Measurements from ENCODE around the gene PHETA1. TPM values are rescaled to one million over a fixed set of nuclear protein-coding genes. Genes with fewer than 3 reads are reported as not detected.
"Not testable (repeated sequence)": the region's sequence is repeated elsewhere in the genome, so short reads cannot be mapped to it uniquely, and the experiment has no call there.

The PHETA1 gene
- polyA plus RNA-seq, 1 donor = 12.8 TPM

DNA sequence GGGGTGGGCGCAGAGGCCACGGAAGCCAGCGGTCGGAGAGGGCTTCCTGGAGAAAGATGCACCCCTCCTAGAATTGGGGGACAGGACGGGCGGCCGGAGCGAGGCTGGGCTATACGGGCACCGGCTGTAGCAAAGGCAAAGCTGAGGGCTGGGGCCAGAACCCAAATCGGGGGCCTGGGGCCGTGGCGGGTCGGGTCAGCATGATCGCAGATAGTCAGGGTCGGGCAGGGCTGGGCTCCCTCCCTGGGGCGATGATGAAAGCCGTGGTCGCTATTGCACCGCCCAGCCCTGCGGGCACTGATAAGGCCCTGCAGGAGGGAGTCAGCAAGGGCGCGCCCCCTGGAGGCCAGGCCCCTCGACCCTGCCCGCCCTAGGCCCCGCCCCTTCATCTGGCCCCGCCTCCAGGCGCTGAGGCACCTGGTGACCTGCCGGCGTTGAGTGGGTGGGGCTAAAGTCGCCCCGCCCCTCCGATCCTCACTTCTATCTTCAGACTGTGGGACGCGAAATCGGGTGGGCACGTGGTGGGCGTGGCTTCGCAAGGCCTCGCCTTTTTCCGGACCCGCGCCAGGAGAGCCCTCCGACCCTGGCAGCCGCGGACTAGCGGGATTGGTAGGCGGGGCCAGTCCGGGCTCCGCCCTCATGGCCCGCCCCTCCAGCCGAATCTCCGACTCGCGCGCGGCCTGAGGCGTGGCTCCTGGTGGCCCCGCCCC is 36.4 kb upstream of the PHETA1 start:
- peak; percentile 86 for DNase-seq

DNA sequence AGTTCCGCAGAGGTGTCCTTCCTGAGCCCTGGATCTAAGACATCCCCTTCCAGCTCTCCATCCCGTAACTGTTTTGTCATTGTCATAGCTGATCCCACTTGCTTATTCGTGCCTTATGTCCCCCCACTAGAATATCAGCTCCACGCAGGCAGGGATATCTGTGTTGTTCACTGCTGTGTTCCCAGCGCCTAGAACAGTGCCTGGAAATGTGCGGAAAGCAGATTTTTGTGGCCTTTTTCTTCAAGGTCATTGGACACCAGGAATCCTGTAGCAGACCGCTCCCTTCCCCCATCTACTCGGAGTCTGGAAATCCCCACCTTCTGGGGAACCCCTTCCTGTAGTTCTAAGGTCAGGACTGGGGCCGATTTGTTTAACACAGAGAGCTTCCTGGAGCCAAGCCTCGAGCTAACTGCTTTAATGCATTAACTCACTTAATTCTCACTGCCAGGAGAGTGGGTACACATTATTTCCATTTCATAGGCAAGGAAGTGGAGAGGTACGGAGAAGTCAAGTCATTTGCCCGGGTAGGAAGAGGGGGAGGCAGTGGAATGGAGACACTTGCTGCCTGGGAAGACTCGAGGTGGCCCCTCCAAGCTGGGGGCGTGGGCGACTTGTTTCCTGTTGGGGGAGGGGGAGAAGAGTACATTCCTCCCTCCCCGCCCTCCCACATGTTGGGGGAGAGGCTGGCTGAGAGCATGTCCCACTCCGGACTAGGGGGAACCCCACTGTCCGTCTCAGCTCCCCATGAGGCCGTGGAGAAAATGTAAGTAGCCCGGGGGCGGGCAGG is 35.7 kb upstream of the PHETA1 start:
- DNase-seq = no peak

DNA sequence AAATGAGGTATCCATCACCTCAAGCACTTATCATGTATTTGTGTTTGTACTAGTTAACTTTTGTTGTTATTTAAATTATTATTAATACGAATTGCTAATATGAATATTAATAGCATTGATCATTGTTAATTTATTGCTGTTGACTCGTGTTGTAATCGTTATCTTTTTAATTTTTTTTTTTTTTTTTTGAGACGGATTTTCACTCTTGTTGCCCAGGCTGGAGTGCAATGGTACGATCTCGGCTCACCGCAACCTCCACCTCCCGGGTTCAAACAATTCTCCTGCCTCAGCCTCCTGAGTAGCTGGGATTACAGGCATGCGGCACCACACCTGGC is 33.6 kb upstream of the PHETA1 start:
- not testable (repeated sequence) for DNase-seq

DNA sequence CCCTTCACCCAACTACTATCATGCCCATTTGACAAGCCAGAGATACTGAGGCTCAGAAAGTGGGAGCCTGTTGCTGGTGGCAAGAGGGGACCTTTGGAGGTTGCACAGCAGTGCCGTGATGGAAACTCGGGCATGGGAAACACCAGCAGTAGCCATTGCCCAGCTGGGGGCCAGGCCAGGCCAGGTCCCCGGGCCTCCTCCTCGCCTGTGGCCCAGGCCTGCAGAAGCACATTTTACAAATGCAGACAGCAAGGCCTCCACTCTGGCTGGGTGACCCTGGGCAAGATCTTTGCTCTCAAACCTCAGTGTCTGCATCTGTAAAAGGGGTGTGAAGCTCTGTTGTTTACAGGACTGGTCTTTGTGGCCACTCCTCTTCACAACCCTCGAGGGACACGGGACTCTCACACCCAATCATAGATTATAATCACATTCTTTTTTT is 32.3 kb upstream of the PHETA1 start:
- no peak for DNase-seq

DNA sequence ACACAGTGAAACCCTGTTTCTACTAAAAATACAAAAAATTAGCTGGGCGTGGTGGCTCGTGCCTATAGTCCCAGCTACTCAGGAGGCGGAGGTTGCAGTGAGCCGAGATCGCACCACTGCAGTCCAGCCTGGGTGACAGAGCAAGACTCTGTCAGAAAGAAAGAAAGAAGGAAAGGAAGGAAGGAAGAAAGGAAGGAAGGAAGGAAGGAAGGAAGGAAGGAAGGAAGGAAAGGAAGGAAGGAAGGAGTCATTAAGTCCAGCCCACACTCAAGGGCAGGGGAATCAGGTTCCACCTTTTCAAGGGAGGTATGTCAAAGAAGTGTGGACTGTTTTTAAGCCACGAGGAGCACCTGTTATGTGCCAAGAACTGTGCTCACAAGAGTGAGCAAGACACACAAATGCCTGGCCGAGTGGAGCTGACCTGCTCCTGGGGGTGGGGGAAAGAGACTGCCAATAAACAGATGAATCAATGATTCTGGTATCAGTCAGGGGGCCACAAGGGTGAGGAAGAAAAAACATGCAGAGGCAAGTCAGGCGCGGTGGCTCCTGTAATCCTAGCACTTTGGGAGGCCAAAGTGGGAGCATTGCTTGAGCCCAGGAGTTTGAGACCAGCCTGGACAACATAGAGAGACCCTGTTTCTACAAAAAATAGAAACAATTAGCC is 31.0 kb upstream of the PHETA1 start:
- not testable (repeated sequence) for DNase-seq

DNA sequence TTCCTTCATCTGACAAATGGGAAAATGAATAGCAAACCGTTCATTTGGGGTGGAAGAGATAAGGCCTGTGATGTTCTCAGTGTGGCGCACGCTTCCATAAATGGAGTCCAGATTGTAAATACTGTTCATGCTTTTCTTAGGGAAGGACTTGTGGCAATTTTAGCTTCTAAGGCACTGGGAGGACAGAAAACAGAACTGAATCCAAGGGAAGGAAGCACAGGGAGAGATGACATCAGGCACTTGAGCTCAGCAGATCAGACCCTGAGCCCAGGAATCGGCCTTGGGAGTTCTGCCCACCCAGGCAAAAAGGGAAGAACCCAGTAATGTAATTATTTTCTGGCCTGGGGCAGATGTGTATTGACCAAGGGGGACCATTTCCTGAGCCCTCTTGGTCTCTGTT is 29.6 kb upstream of the PHETA1 start:
- no peak for DNase-seq

DNA sequence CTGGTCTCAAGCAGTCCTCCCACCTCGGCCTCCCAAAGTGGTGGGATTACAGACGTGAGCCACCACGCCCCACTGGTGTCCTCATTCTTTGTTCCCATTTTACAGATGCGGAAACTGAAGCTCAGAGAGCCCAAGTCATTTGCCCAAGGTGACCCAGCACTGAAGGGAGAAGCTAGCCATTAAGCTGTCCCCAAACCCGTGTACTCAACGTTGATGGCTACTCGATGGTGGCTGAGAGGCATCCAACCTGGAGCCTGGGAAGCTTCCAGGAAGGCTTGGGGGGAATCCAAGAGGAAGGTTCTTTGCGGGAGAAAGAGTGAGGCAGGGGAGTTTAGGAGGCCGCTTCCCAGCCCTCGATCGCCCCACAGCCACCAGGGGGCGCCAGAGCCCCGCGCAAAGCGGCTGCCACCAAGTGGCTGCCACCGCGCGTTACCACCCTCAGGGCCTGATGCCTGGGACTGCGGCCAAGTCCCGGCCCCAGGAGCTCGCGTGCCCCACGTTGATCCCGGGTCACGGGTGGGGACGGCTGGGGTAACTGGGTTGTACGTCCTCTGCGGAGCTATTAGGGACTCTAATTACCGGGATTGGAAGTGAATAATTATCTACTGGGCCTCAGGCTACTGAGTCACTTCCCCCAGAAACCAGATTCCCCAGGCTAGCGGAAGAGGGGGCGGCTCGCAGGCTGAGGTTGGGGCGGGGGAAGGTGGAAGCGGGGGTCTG is 28.0 kb upstream of the PHETA1 start:
- peak; percentile 80 for DNase-seq

DNA sequence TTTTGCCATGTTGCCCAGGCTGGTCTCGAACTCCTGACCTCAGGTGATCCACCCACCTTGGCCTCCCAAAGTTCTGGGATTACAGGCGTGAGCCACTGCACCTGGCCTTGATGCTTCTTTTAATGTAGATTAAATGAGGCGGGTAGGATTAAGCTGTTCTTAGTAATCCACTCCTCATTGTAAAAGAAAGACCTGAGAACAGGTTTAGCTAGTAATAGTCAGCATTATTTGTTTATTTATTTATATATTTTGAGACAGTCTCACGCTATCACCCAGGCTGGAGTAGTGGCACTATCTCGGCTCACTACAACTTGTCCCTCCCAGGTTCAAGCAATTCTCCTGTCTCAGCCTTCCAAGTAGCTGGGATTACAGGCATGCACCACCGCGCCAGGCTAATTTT is 27.4 kb upstream of the PHETA1 start:
- not testable (repeated sequence) for DNase-seq

DNA sequence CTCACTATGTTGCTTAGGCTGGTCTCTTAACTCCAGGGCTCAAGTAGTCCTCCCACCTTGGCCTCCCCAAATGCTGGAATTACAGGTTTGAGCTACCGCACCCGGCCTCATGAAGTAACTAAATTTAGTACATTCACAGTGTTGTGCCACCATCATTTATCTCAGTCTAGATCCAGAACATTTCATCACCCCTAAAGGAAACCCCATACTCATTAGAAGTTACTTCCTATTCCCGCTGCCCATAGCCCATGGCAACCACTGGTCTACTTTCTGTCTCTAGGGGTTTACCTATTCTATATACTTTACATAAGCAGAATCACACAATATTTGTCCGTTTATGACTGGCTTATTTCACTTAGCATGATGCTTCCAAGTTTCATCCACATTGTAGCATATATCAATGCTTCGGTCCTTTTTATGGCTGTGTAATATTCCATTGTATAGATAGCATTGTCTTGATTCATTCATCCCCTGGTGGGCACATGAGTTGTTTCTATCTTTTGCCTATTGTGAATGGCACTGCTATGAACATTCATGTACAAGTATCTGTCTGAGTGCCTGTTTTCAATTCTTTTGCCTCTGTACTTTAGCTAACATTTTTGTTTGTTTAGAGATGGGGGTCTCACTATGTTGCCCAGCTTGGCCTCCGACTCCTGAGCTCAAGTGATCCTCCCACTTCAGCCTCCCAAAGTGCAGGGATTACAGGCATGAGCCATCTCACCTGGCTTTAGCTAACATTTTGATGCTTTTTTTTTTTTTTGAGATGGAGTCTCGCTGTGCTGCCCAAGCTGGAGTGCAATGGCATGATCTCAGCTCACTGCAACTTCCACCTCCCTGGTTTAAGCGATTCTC is 26.7 kb upstream of the PHETA1 start:
- no peak for DNase-seq

DNA sequence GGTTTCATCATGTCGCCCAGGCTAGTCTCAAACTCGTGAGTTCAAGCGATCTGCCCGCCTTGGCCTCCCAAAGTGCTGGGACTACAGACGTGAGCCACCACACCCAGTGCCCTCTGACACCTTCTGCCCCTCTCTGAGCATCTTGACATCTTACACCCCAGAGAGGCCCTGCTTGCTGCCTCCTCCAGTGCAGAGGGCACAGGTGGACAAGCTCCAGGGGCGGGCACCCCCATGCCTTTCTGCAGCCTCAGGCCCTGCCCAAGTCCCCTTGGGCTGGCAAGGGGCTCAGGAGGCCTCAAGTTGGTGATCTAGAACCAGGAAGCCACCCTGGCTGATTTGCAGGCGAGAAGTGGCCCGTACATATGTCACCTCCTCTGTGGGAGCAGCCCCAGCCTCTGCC is 25.6 kb upstream of the PHETA1 start:
- no peak for DNase-seq

DNA sequence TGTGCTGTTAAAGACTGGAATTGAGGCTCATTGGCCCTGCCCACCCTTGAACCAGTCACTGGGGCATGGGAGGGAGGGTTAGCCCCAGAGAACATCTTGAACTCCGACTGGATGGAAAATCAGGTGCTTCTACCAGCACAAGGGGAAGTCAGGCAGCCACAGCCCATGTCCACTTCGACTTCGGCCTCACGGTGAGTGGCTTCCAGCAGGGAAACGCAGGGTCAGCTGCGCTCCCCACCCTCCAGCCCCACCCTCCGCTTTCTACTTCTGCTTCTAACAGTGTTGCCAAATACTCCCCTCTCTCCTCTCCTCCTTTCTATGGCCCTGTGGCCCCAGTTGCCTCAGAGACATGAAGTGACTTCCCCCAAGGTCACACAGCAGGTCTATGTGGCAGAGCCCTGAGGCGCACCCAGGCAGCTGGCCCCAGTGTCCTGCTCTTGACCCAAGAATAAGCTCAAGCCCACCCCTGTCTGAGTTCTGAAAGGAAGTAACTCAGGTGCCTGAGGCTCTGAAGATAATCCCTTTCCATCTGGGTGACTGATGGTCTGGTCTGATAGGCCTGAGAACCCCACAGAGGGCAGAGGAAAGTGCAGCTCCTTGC is 24.9 kb upstream of the PHETA1 start:
- no peak for DNase-seq

DNA sequence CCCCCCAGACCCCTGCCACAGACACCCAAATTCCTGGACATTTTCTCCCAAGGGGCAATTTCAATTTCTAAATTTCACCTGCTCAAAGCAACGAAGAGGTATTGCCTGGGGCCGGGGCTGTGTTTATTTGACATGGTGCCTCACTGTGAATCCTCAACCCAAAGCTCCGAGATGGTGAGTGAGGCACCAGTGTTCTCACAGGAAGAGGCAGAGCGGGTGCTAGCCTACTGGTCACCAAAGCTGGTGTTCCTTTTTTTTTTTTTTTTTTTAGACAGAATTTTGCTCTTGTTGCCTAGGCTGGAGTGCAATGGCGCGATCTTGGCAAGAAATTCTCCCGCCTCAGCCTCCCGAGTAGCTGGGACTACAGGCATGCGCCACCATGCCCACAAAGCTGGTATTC is 22.0 kb upstream of the PHETA1 start:
- DNase-seq = no peak

DNA sequence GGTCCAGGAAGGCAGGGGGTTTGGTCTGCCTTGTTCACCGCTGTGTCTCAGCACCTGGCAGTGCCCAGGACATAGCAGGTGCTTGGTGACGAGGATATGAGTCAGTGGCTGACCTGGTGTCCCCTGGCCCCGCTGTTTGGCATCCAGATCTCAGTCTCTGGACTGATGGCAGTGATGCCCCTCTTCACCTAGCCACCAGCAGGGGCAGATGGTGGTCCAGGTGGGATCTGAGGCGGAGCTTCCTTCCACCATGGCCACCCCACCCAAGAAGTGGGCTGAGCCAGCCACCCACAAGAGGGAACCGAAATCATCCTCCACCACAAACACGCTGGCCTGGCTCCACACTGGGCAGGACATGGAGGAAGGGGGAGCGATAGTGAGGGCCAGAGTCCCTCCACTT is 20.7 kb upstream of the PHETA1 start:
- no peak for DNase-seq

DNA sequence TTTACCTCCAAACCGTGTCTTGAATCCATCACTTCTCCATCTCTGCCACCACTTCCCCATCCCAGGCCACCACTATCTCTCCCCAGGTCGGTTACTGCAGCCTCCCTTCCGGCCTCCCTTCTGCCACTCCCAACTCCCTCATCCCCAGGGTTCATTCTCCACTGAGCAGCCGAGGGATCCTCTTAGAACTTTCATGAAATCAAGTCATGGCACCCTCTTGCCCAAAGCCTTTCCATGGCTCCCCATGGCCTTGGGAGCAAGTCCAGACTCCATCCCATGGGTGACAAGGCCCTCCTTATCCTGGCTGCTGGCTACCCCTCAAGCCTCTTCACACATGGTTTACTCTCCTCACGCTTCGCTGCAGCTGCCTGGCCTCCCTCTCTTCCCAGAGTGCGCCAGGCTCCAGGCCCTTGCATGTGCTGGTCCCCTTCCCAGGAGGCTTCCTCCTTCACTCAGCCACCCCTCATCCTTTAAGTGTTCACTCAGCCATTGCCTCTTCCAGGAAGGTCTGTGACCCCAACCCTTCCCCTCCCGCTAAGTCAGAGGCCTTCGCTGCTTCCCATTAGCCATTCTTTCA is 18.9 kb upstream of the PHETA1 start:
- DNase-seq = no peak

DNA sequence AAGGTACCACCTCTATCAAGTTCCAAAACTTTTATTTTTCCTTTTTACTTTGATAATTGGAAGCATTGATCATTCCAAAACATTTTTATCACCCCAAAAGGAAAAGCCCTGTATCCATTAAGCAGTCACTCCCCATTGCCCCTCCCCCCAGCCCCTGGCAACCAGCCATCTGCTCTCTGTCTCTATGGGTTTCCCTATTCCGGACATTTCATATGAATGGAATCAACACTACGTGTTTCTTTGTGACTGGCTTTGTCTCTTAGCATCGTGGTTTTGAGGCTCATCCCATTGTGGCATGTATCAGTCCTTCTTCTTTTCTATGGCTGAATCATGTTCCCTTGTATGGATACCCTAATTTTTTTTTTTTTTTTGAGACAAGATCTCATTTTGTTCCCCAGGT is 18.0 kb upstream of the PHETA1 start:
- no peak for DNase-seq

DNA sequence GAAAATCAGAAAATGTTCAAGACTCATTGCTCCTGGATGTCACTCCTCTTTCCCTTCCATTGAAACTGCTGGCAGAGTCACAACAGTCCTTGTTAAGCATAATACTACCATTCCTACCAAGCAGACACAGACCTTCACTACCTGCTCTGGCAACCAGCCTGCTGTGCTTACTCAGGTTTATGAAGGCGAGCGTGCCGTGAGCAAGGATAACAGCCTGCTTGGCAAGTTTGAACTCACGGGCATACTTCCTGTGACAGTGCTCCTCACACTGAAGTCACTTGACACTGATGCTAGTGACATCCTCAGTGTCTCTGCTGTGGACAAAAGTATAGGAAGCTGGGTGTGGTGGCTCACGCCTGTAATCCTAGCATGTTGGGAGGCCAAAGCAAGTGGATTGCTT is 15.7 kb upstream of the PHETA1 start:
- no peak for DNase-seq

DNA sequence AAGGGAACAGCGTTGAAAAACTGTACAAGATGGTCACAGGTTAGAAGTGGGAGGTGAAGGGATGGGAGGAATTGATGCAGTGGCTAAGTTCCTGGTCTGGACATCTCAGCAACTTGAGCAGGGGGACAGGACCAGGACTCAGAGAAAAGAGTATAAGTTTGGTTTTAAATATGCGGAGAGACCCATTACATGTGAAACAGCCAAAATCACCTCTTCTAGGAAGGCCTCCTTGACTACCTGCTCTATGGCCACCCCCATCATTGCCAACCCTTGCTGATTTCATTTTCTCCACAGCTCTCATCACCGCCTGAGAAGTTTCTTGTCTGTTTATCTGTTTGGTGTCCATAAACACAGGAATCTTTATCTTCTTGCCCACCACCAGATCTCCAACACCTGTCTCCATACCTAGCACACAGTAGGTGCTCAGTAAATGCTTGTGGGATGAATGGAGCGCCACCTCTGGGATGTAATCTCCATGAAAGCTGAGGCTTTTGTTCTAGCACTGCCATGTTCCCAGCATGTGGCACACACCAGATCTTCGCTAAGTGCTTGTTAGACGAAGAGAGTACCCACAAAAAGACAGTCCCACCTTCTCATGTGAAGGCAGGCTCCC is 11.2 kb upstream of the PHETA1 start:
- no peak for DNase-seq

DNA sequence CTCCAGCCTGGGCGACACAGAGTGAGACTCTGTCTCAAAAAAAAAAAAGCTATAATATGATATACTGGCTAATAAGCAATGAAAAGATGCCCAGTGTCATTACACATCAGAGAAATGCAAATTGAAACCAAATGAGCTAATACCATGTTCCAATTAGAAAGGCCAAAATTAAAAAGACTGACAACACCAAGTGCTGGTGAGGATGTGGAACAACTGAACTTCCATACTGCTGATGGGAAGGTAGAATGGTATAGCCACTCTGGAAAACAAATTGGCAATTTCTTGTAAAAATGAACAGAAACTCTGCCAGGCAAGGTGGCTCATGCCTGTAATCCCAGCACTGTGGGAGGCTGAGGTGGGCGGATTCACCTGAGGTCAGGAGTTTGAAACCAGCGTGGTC is 8.5 kb upstream of the PHETA1 start:
- no peak for DNase-seq

DNA sequence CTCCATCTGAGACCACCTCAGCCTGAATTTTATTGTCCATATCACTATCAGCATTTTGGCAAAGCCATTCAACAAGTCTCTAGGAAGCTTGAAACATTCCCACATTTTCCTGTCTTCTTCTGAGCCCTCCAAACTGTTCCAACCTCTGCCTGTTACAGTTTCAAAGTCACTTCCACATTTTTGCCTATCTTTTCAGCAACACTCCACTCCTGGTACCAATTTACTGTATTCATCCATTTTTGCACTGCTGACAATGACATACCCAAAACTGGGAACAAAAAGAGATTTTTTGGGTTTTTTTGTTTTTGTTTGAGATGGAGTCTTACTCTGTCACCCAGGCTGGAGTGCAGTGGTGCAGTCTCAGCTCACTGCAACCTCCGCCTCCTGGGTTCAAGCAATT is 4.3 kb upstream of the PHETA1 start:
- not testable (repeated sequence) for DNase-seq

DNA sequence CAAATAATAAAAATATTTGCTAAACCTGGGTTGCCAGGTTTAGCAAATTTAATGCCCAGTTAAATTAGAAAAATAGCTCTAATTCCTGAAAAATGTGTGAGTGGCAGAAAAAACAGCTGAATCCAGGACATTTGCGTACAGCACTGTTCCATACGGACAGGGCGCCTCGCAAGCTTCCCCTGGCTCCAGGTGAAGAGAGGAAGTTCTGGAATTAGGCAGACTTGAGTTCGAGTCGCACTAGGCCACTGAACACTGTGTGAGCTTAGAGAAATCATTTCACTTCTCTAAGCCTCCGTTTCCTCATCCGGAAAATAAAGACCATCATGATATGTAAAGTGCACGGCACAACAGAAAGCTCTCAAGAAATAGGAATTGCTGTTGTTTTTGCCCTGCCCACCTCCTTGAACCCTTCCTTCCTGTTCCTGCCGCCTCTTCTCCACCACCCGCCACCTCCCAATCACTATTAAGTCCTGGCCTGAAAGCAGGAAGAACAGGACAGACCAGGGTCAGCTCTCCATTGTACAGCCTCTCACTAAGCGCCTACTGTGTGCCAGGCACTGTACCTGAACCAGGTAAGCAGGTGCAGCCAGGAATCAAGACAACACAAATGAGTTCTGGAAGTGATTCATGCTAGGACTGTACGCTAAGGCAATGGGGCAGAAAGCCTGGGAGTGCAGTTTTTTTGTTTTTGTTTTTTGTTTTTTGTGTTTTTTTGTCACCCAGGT is 763 bp upstream of the PHETA1 start:
- no peak for DNase-seq

Data from hindlimb muscle (tissue), 1 donor.